Activated naive CD8-positive, alpha-beta T cell treated with anti-CD3 and anti-CD28 coated beads, Interleukin-2, amount 50 U/mL, for 24 hours (primary cell): ENCODE measurements around the gene SMCP.

Experiments used
- ATAC-seq: fragments of 150-1000 bp; cut with Tn5 transposase; one replicate; pipeline ENCODE4 v1.10.0; 2021
- DNase-seq: peaks from one replicate; pipeline ENCODE4 v3.0.0; 2021
- H3K27ac Mint-ChIP-seq: one replicate; pipeline ENCODE4 v1.8.0; 2021; ENCODE audit warnings: mild to moderate bottlenecking, mixed read lengths
- H3K27me3 Mint-ChIP-seq: one replicate; pipeline ENCODE4 v1.8.0; 2021; ENCODE audit warnings: mixed read lengths
- H3K36me3 Mint-ChIP-seq: one replicate; pipeline ENCODE4 v1.8.0; 2021; ENCODE audit warnings: low read depth, mixed read lengths
- H3K4me1 Mint-ChIP-seq: one replicate; pipeline ENCODE4 v1.8.0; 2021; ENCODE audit warnings: mixed read lengths
- H3K4me3 Mint-ChIP-seq: one replicate; pipeline ENCODE4 v1.8.0; 2021; ENCODE audit warnings: mild to moderate bottlenecking, moderate library complexity, mixed read lengths
- H3K9me3 Mint-ChIP-seq: one replicate; pipeline ENCODE4 v1.8.0; 2021; ENCODE audit warnings: mixed read lengths

The SMCP gene

DNA sequence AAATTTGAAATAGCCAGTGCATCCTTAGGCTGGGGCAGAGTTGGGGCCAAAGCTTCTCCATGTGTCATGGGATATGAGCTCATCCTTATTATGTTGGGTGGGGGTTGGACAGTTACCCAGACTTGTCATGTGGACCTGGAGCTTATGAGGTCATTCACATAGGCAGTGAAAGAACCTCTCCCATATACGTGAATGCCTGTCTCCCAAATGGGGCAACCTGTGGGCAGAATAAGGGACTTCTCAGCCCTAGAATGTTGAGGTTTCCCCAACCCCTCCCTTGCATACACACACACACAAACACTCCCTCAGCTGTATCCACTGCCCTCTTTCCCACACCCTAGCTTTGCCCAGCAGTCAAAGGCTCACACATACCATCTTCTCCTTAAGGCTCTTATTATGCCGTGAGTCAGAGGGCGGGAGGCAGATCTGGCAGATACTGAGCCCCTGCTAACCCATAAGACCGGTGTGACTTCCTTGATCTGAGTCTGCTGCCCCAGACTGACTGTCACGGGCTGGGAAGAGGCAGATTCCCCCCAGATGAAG is 28.0 kb downstream of the SMCP start:
- H3K27me3 Mint-ChIP-seq = peaks cover 17% of the 10 kb centered on the region
- DNase-seq (no peak), ATAC-seq (no peak)
- no peak overlapping the region for H3K27ac Mint-ChIP-seq
- H3K36me3 Mint-ChIP-seq = no peaks in the 10 kb centered on the region
- no peaks in the 10 kb centered on the region for H3K9me3 Mint-ChIP-seq
- peaks cover 4% of the 10 kb centered on the region for H3K4me1 Mint-ChIP-seq
- no peak overlapping the region for H3K4me3 Mint-ChIP-seq

DNA sequence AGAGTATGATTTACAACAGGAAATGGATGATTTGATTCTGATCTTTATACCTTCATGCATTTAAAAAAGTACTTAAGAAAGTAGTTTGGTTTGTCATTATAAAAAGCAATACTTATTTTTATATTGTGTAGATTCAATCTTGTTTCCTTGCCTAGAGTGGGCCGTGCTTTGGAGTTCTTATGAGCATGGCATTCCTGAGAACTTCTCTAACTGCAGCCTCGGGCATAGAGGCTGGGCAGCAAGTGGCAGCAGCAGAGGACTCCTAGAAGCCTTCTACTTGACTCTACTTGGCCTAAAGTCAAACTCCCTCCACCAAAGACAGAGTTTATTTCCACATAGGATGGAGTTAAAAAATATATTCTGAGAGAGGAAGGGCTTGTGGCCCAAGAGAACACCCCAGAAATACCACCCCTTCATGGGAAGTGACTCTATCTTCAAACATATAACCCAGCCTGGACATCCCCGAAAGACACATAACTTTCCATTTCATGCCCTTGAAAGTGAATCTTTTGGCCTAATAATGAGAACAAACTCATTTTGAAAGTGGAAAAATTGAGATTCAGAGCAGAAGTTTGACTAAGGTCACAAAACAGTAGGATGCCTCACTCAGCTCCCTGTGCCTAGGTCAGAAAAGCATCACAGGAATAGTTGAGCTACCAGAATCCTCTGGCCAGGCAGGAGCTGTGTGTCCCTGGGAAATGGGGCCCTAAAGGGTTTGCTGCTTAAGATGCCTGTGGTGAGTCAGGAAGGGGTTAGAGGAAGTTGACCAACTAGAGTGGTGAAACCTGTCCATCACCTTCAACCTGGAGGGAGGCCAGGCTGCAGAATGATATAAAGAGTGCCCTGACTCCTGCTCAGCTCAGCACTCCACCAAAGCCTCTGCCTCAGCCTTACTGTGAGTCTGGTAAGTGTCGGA is 29.8 kb downstream of the SMCP start, which contains the start of gene IVL:
TSS of gene IVL (plus strand) at position 861 of the 916 bp plus-strand sequence. CDS start 1,252 bp downstream, outside the sequence.
- Mint-ChIP-seq H3K27me3 (peaks cover 20% of the 10 kb centered on the region), H3K36me3 (no peaks in the 10 kb centered on the region), H3K27ac (peak within 1 kb of the TSS; percentile 9), H3K4me1 (peaks cover 4% of the 10 kb centered on the region), H3K4me3 (no peak within 1 kb of the TSS), H3K9me3 (no peaks in the 10 kb centered on the region)
- ATAC-seq = peak; percentile 46
- no peak for DNase-seq

DNA sequence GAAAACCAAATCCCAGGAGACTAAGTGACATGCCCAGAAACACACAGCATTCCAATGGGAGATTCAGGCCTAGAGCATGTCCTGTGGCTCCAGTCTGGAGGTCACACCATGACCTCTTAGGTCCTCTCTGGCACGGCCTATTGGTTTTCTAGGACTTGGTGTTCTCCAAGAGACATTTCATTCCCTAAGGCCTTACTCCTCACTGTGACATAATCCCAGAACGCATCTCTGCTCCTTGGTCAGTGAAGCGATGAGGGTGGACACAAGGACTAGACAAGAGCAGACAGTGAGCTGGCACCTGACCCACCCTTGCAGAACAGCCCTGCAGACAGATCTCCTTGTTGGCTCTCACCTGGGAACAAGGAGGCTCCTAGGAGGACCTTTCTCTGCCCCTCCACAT is 31.1 kb downstream of the SMCP start:
- Mint-ChIP-seq H3K36me3 (no peaks in the 10 kb centered on the region), H3K4me1 (peaks cover 4% of the 10 kb centered on the region), H3K4me3 (no peak overlapping the region), H3K27ac (no peak overlapping the region), H3K9me3 (no peaks in the 10 kb centered on the region), H3K27me3 (peaks cover 20% of the 10 kb centered on the region)
- no peak for DNase-seq
- no peak for ATAC-seq

DNA sequence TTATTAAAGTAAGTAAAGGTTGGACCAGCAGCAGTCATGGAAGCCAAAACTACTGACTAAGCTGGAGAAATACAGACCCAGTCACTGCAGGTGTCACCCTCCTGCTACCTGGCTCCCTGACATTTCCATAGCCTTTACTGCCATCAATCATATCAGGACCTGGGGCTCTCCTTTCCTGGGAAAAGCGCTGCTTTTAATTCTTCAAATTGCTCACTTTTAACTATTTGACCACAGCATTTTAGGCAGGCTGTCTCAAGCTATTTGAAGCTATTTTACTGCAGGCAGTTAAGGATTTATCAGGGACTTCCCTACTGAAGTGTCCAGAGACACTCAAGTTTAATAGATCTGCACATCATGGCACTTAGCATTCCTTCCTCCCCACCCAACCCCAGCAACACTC is 34.3 kb downstream of the SMCP start:
- no peaks in the 10 kb centered on the region for H3K9me3 Mint-ChIP-seq
- ATAC-seq (no peak), DNase-seq (no peak)
- H3K27ac Mint-ChIP-seq = no peak overlapping the region
- H3K27me3 Mint-ChIP-seq = peaks cover 13% of the 10 kb centered on the region
- H3K4me3 Mint-ChIP-seq = no peak overlapping the region
- no peaks in the 10 kb centered on the region for H3K36me3 Mint-ChIP-seq
- H3K4me1 Mint-ChIP-seq = peaks cover 4% of the 10 kb centered on the region

DNA sequence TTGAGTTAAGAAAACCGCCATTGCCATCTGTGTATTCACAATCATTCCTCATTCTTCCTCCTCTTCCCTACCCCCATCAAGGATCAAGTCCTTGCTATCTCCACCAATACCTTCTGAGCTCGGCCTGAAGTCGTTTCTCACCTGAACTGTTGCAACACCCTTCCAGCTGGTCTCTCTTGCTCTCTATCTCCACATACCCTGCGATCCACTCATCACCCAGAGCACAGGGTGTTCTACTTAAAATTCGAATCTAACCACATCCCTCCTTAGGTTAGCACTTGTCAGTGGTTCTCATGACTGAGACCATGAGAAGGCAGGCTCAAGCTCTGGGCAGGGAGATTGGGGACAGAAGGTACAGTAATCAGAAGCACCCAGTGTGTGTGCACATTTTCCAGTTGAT is 34.8 kb downstream of the SMCP start:
- ATAC-seq (no peak), DNase-seq (no peak)
- H3K27ac Mint-ChIP-seq = no peak overlapping the region
- peaks cover 13% of the 10 kb centered on the region for H3K27me3 Mint-ChIP-seq
- H3K4me3 Mint-ChIP-seq = no peak overlapping the region
- H3K9me3 Mint-ChIP-seq = no peaks in the 10 kb centered on the region
- peaks cover 2% of the 10 kb centered on the region for H3K4me1 Mint-ChIP-seq
- no peaks in the 10 kb centered on the region for H3K36me3 Mint-ChIP-seq

DNA sequence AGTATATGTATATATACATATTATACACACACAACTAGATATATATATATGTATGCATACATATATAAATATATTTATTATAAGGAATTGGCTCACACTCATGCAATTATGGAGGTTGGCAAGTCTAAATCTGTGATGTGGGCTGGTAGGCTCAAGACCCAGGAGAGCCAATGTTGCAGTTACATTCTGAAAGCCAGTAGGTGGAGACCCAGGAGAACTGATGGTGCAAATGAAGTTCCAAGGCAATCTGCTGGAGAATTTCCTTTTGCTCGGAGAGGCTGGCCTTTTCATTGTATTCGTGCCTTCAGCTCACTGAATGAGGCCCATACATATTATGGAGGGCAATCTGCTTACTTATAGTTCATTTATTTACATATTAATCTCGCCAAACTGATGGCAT is 39.7 kb downstream of the SMCP start:
- Mint-ChIP-seq H3K36me3 (no peaks in the 10 kb centered on the region), H3K27ac (no peak overlapping the region), H3K4me1 (no peaks in the 10 kb centered on the region), H3K27me3 (peaks cover 12% of the 10 kb centered on the region), H3K4me3 (no peak overlapping the region), H3K9me3 (no peaks in the 10 kb centered on the region)
- no peak for DNase-seq
- ATAC-seq = no peak

DNA sequence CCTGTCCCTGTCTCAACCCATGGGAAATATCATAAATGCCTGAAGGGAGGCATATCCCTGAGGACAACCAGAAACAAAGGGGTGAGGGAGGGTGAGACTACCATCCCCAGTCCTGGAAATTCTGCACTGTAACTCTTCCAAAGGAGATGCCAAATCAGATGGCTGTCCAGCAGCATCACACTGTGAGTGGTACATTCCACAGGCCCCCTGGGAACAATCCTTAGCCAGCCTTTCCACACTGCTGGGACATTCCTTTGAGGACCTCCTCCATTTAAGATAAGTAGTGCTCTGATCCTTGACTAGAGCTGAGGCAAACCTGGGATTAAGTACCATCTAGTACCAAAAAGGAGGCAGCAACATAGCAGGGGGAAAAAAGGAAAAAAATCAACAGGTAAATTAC is 40.9 kb downstream of the SMCP start:
- no peak overlapping the region for H3K4me3 Mint-ChIP-seq
- H3K4me1 Mint-ChIP-seq = no peaks in the 10 kb centered on the region
- H3K9me3 Mint-ChIP-seq = no peaks in the 10 kb centered on the region
- DNase-seq (no peak), ATAC-seq (no peak)
- peaks cover 12% of the 10 kb centered on the region for H3K27me3 Mint-ChIP-seq
- no peaks in the 10 kb centered on the region for H3K36me3 Mint-ChIP-seq
- H3K27ac Mint-ChIP-seq = no peak overlapping the region

DNA sequence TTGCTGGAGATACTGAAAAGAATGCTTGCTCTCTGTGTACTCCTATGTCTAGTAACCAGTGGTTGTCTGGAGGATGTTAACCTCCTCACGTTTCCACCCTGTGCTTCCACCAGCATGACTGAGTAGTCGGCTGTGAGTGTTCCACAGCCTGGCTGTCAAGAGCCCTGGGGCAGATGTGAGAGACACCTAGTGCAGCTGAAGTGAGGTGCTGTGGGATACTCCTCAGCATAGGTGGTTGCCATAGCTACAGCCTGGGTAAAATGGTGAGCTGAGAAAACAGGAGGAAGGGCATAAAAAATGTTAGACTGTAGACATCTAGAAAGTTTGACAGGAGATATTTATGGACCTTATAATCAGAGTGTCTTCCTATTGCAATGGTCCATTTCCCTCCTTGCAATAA is 46.1 kb downstream of the SMCP start:
- Mint-ChIP-seq H3K9me3 (no peaks in the 10 kb centered on the region), H3K36me3 (no peaks in the 10 kb centered on the region), H3K4me3 (no peak overlapping the region), H3K27ac (no peak overlapping the region), H3K4me1 (no peaks in the 10 kb centered on the region), H3K27me3 (peaks cover 6% of the 10 kb centered on the region)
- DNase-seq (no peak), ATAC-seq (no peak)

DNA sequence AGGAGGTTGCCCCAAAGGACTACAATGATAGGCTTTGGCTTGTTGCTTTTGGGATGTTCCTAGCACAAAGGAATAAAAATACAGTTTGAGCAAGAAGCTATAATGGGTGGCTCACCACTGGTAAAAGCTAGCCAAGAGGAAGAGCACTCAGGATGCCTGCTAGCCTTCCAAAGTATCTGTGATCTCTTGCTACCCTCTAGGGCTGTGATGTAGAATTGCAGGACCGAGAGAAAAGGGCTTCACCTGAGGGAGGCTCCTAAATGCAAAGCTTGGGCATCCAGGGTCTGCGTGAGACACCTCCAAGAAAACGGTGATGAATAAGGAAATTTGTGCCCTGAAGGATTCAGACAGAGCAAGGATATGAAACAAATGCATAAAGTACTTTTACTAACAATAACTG is 48.0 kb downstream of the SMCP start:
- Mint-ChIP-seq H3K4me3 (no peak overlapping the region), H3K36me3 (no peaks in the 10 kb centered on the region), H3K27me3 (peaks cover 6% of the 10 kb centered on the region), H3K27ac (no peak overlapping the region), H3K4me1 (no peaks in the 10 kb centered on the region), H3K9me3 (no peaks in the 10 kb centered on the region)
- no peak for ATAC-seq
- no peak for DNase-seq

DNA sequence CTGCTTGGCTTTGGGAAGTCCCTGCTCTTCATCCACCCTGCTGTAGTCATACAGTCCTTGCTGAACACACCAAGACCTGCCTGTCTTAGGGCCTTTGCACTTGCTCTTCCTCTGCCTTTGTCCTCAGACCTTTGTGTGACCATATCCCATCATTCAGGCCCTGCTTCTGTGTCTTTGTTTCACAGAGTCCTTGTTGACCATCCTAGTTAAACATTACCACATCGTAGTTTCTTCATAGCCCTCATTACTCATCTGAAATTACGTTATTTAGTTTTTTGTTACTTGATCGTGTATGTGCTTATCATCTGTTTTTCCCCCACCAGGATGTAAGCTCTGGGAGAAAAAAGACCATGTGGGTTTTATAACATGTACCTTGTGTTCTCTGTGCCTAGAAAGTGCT is 50.5 kb downstream of the SMCP start:
- H3K9me3 Mint-ChIP-seq = no peaks in the 10 kb centered on the region
- no peaks in the 10 kb centered on the region for H3K4me1 Mint-ChIP-seq
- no peaks in the 10 kb centered on the region for H3K36me3 Mint-ChIP-seq
- H3K27me3 Mint-ChIP-seq = peaks cover 7% of the 10 kb centered on the region
- no peak overlapping the region for H3K27ac Mint-ChIP-seq
- ATAC-seq = no peak
- no peak for DNase-seq
- H3K4me3 Mint-ChIP-seq = no peak overlapping the region

DNA sequence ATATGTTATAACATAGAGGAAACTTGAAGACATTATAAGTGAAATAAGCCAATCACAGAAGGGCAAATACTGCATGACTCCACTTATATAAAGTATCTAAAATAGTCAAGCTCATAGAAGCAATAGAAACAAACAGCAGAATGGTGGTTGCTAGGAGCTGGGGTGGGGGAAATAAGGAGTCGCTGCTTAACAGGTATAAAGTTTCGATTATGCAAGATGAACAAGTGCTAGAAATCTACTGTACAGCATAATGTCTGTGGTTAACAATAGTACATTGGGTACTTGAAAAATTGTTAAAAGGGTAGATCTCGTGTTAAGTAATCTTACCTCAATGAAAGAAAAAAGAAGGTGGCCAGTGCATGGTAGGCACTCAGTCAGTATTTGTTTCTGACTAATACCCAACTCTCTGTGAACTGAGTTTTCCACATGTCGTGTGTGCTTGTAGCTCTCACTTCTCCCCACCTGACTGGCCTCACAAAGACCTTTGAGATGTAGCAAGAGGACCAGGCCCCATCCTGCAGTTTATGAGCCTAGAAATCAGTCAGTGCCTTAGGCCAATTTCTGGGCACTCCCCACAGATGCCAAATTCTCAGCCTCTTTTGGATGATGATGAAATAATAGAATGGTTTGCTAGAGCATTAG is 54.2 kb downstream of the SMCP start:
- H3K4me1 Mint-ChIP-seq = no peaks in the 10 kb centered on the region
- peaks cover 4% of the 10 kb centered on the region for H3K27me3 Mint-ChIP-seq
- H3K4me3 Mint-ChIP-seq = no peak overlapping the region
- ATAC-seq (no peak), DNase-seq (no peak)
- H3K9me3 Mint-ChIP-seq = no peaks in the 10 kb centered on the region
- no peaks in the 10 kb centered on the region for H3K36me3 Mint-ChIP-seq
- no peak overlapping the region for H3K27ac Mint-ChIP-seq

DNA sequence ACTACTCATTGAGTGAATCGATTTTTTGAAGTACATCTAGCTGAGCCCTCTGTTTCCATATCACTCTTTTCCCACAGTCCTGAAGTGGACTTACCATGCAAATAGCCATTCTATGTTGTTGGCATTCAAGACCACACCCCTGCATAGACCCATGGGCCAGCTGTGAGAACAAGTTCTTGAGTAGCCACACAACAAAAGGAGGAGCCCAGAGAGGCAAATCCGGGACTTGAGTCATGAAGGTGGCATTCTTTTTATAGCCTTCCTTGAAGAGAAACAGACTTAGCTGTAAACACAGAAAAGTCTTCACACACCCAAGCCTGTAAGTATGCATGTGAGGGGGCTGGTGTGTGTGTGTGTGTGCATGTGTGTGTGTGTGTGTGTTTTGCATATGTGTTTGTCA is 55.1 kb downstream of the SMCP start:
- Mint-ChIP-seq H3K36me3 (no peaks in the 10 kb centered on the region), H3K27ac (no peak overlapping the region), H3K27me3 (peaks cover 4% of the 10 kb centered on the region), H3K4me3 (no peak overlapping the region), H3K9me3 (no peaks in the 10 kb centered on the region), H3K4me1 (no peaks in the 10 kb centered on the region)
- no peak for DNase-seq
- no peak for ATAC-seq
